HCT116 (cell line): ENCODE data around the gene RBBP8.

Source experiments
- ATF3 ChIP-seq: IDR thresholded peaks from 2 replicates; pipeline ENCODE4 v1.6.1; 2012
- CEBPB ChIP-seq: IDR thresholded peaks from 2 replicates; pipeline ENCODE4 v1.6.1; 2012; ENCODE audit warnings: low read depth
- CTCF ChIP-seq, 3 experiments: fragments of 200-600 bp in 1 of 3; sonication (generic) in 1 of 3; IDR thresholded peaks in 2 of 3; conservative IDR thresholded peaks in 1 of 3; 2 replicates each; pipeline ENCODE4 v1.5.1; 2012 to 2017; ENCODE audit warnings: low read depth in 2 of 3, low read length in 2 of 3, antibody characterized with exemption in 1 of 3, borderline replicate concordance in 1 of 3, control low read depth in 1 of 3, mild to moderate bottlenecking in 1 of 3, mixed read lengths in 1 of 3, mixed run types in 1 of 3, moderate library complexity in 1 of 3; ENCODE audit not compliant: insufficient read depth in 1 of 3
- EGR1 ChIP-seq: IDR thresholded peaks from 2 replicates; pipeline ENCODE4 v1.6.1; 2012; ENCODE audit warnings: low read depth
- EZH2 ChIP-seq: fragments of 200-600 bp; sonication (generic); IDR thresholded peaks from 2 replicates; pipeline ENCODE4 v1.6.1; 2017; ENCODE audit warnings: antibody characterized with exemption, mixed run types
- EZH2phosphoT487 ChIP-seq: fragments of 200-600 bp; IDR thresholded peaks from 2 replicates; pipeline ENCODE4 v1.6.1; 2018; ENCODE audit warnings: antibody characterized with exemption, borderline replicate concordance
- MAX ChIP-seq: IDR thresholded peaks from 2 replicates; pipeline ENCODE4 v1.6.1; 2012
- POLR2A ChIP-seq: IDR thresholded peaks from 2 replicates; pipeline ENCODE4 v1.7.0; 2011; ENCODE audit warnings: borderline replicate concordance; ENCODE audit not compliant: insufficient read depth, insufficient read length; ENCODE audit errors: extremely low read depth
- POLR2AphosphoS5 ChIP-seq: IDR thresholded peaks from 2 replicates; pipeline ENCODE4 v1.6.1; 2011; ENCODE audit warnings: mild to moderate bottlenecking, low read depth, low read length, moderate library complexity
- REST ChIP-seq: IDR thresholded peaks from 2 replicates; pipeline ENCODE4 v1.6.1; 2012; ENCODE audit warnings: low read depth
- SP1 ChIP-seq: IDR thresholded peaks from 2 replicates; pipeline ENCODE4 v1.6.1; 2012; ENCODE audit warnings: low read depth
- SRF ChIP-seq: IDR thresholded peaks from 2 replicates; pipeline ENCODE4 v1.6.1; 2012; ENCODE audit warnings: low read depth
- ZFX ChIP-seq: fragments of 450-650 bp; IDR thresholded peaks from 2 replicates; pipeline ENCODE4 v1.6.1; 2017
- ZNF274 ChIP-seq: fragments of 200-500 bp; sonication (Bioruptor generic); IDR thresholded peaks from 2 replicates; pipeline ENCODE4 v1.6.1; 2014; ENCODE audit warnings: mild to moderate bottlenecking, low read depth, low read length, inconsistent platforms

- no peak for TF ChIP-seq CTCF (IDR thresholded peaks at IDR 0.05 in 2 of 3, conservative IDR thresholded peaks at IDR 0.05 in 1 of 3; ENCODE audit: borderline replicate concordance in 1 of 3, insufficient read depth in 1 of 3, low read depth in 2 of 3, low read length in 2 of 3)
- no peak for TF ChIP-seq EZH2
- TF ChIP-seq SRF: no peak
- no peak for TF ChIP-seq POLR2A
- TF ChIP-seq EGR1: no peak
- no peak for TF ChIP-seq POLR2AphosphoS5
- TF ChIP-seq MAX: no peak
- no peak for TF ChIP-seq SP1
- no peak for TF ChIP-seq CEBPB
- TF ChIP-seq REST: no peak
- no peak for TF ChIP-seq ZFX
- TF ChIP-seq ATF3: no peak
- no peak for TF ChIP-seq ZNF274
- TF ChIP-seq EZH2phosphoT487: no peak
These were observed 70.2 kb downstream of the RBBP8 start for GRCh38 chr18:23003289-23003688.
